Activated CD4-positive, alpha-beta T cell treated with anti-CD3 and anti-CD28 coated beads, Interleukin-2, amount 10 ng/mL, durations not matched to agents 7 days and 5 days (primary cell): ENCODE results near the gene TBC1D1. TPM values are rescaled to one million over a fixed set of nuclear protein-coding genes. Genes with fewer than 3 reads are reported as not detected.
A peak's percentile ranks its signal among the peaks of the same experiment; 100 is the strongest.

Source experiments
- CTCF ChIA-PET: fragments of 350-600 bp; sonication (Branson Sonifier 250); formaldehyde crosslinking; loops from one replicate; lab custom pipeline; 2021; ENCODE audit warnings: antibody characterized with exemption; lab: Charles Lee
- POLR2A ChIA-PET: fragments of 350-600 bp; sonication (Branson Sonifier 250); formaldehyde crosslinking; loops from one replicate; lab custom pipeline; 2021; ENCODE audit warnings: antibody characterized with exemption; lab: Charles Lee
- DNase-seq: peaks from one replicate; pipeline ENCODE4 v3.0.0-alpha.2; 2020
- H3K27ac Mint-ChIP-seq: one replicate; pipeline ENCODE4 v1.8.0; 2021; ENCODE audit warnings: mild to moderate bottlenecking, moderate library complexity, mixed read lengths
- H3K27me3 Mint-ChIP-seq: one replicate; pipeline ENCODE4 v1.8.0; 2021; ENCODE audit warnings: mixed read lengths
- H3K36me3 Mint-ChIP-seq: one replicate; pipeline ENCODE4 v1.8.0; 2021; ENCODE audit warnings: low read depth, mixed read lengths
- H3K4me1 Mint-ChIP-seq: one replicate; pipeline ENCODE4 v1.8.0; 2021; ENCODE audit warnings: mixed read lengths
- H3K4me3 Mint-ChIP-seq: one replicate; pipeline ENCODE4 v1.8.0; 2021; ENCODE audit warnings: mild to moderate bottlenecking, moderate library complexity, mixed read lengths
- H3K9me3 Mint-ChIP-seq: one replicate; pipeline ENCODE4 v1.8.0; 2021; ENCODE audit warnings: mixed read lengths
- total RNA-seq, 2 experiments: library from RNA; stranded (reverse); gene quantifications; one replicate each; pipeline ENCODE4 v1.2.3, GENCODE V29; 2021

TBC1D1 gene
- total RNA-seq, 2 experiments from 2014 or later = 73.9 to 99.1 TPM

- no peak overlapping the region for H3K27ac Mint-ChIP-seq
- POLR2A ChIA-PET = no interaction called here
- DNase-seq = no peak
- H3K4me1 Mint-ChIP-seq = peaks cover 13% of the 10 kb centered on the region
- CTCF ChIA-PET = interaction anchor here (1.0 to 2.1 kb wide), 4 partner anchors 9 to 24 kb away, joined by 3 to 7 read pairs (median 4); no protein-coding TSS in a partner anchor
- no peaks in the 10 kb centered on the region for H3K27me3 Mint-ChIP-seq
- H3K36me3 Mint-ChIP-seq = peaks cover 63% of the 10 kb centered on the region
- no peaks in the 10 kb centered on the region for H3K9me3 Mint-ChIP-seq
- H3K4me3 Mint-ChIP-seq = no peak overlapping the region
Observed at GRCh38 chr4:38095691-38096090, 204.8 kb downstream of the TBC1D1 start.

- Mint-ChIP-seq H3K27ac (no peak overlapping the region), H3K4me3 (no peak overlapping the region), H3K4me1 (peaks cover 4% of the 10 kb centered on the region), H3K9me3 (no peaks in the 10 kb centered on the region), H3K27me3 (no peaks in the 10 kb centered on the region), H3K36me3 (peaks cover 51% of the 10 kb centered on the region)
- POLR2A ChIA-PET = interaction anchor here (0.5 kb wide), 1 partner anchor 136 kb away, joined by 3 read pairs; no protein-coding TSS in a partner anchor
- DNase-seq = no peak
- CTCF ChIA-PET = interaction anchor here (1.0 to 1.4 kb wide), 2 partner anchors 16 kb away, joined by 4 to 5 read pairs; no protein-coding TSS in a partner anchor
Observed at GRCh38 chr4:38097818-38098217, 206.9 kb downstream of the TBC1D1 start.

GRCh38 chr4:38099020-38099600, 208.2 kb downstream of the TBC1D1 start:
- peaks cover 52% of the 10 kb centered on the region for H3K36me3 Mint-ChIP-seq
- H3K9me3 Mint-ChIP-seq = no peaks in the 10 kb centered on the region
- no peaks in the 10 kb centered on the region for H3K27me3 Mint-ChIP-seq
- peaks cover 4% of the 10 kb centered on the region for H3K4me1 Mint-ChIP-seq
- no peak overlapping the region for H3K4me3 Mint-ChIP-seq
- CTCF ChIA-PET = interaction anchor here (0.7 to 2.6 kb wide), 6 partner anchors 9 to 221 kb away, joined by 3 to 8 read pairs (median 4); no protein-coding TSS in a partner anchor
- POLR2A ChIA-PET = no interaction called here
- H3K27ac Mint-ChIP-seq = no peak overlapping the region
- no peak for DNase-seq

- no peak for DNase-seq
- Mint-ChIP-seq H3K4me1 (peaks cover 5% of the 10 kb centered on the region), H3K27me3 (no peaks in the 10 kb centered on the region), H3K4me3 (no peak overlapping the region), H3K27ac (no peak overlapping the region), H3K9me3 (no peaks in the 10 kb centered on the region), H3K36me3 (peaks cover 49% of the 10 kb centered on the region)
- POLR2A ChIA-PET = no interaction called here
- CTCF ChIA-PET = interaction anchor here (0.9 to 2.6 kb wide), 3 partner anchors 10 to 220 kb away, joined by 3 to 8 read pairs (median 3); no protein-coding TSS in a partner anchor
Observed at GRCh38 chr4:38099908-38100407, 209.1 kb downstream of the TBC1D1 start.

GRCh38 chr4:38100474-38101255, 209.8 kb downstream of the TBC1D1 start:
- DNase-seq = no peak
- Mint-ChIP-seq H3K4me1 (peaks cover 11% of the 10 kb centered on the region), H3K4me3 (no peak overlapping the region), H3K36me3 (peaks cover 50% of the 10 kb centered on the region), H3K27me3 (no peaks in the 10 kb centered on the region), H3K27ac (no peak overlapping the region), H3K9me3 (no peaks in the 10 kb centered on the region)
- POLR2A ChIA-PET = no interaction called here
- CTCF ChIA-PET = interaction anchor here (0.7 to 2.6 kb wide), 5 partner anchors 11 to 219 kb away, joined by 3 to 8 read pairs (median 3); no protein-coding TSS in a partner anchor

GRCh38 chr4:38101563-38101962, 210.7 kb downstream of the TBC1D1 start:
- Mint-ChIP-seq H3K4me1 (peaks cover 16% of the 10 kb centered on the region), H3K4me3 (no peak overlapping the region), H3K27ac (no peak overlapping the region), H3K36me3 (peaks cover 50% of the 10 kb centered on the region), H3K9me3 (no peaks in the 10 kb centered on the region), H3K27me3 (no peaks in the 10 kb centered on the region)
- DNase-seq = no peak
- ChIA-PET POLR2A (no interaction called here), CTCF (interaction anchor here (0.7 to 2.6 kb wide), 4 partner anchors 10 to 23 kb away, joined by 3 to 8 read pairs (median 3); no protein-coding TSS in a partner anchor)

GRCh38 chr4:38102957-38103588, 212.2 kb downstream of the TBC1D1 start:
- CTCF ChIA-PET = no interaction called here
- no peak for DNase-seq
- Mint-ChIP-seq H3K4me3 (no peak overlapping the region), H3K9me3 (no peaks in the 10 kb centered on the region), H3K27ac (no peak overlapping the region), H3K36me3 (peaks cover 56% of the 10 kb centered on the region), H3K4me1 (peaks cover 19% of the 10 kb centered on the region), H3K27me3 (no peaks in the 10 kb centered on the region)
- POLR2A ChIA-PET = interaction anchor here (0.6 kb wide), 1 partner anchor 26 kb away, joined by 3 read pairs; no protein-coding TSS in a partner anchor

- Mint-ChIP-seq H3K36me3 (peaks cover 64% of the 10 kb centered on the region), H3K9me3 (no peaks in the 10 kb centered on the region), H3K4me1 (peaks cover 15% of the 10 kb centered on the region), H3K4me3 (no peak overlapping the region), H3K27ac (no peak overlapping the region), H3K27me3 (no peaks in the 10 kb centered on the region)
- ChIA-PET CTCF (interaction anchor here (1.9 kb wide), 1 partner anchor 11 kb away, joined by 7 read pairs; no protein-coding TSS in a partner anchor), POLR2A (no interaction called here)
- no peak for DNase-seq
Observed at GRCh38 chr4:38105475-38106220, 214.8 kb downstream of the TBC1D1 start.

- Mint-ChIP-seq H3K4me1 (peaks cover 15% of the 10 kb centered on the region), H3K9me3 (no peaks in the 10 kb centered on the region), H3K27me3 (no peaks in the 10 kb centered on the region), H3K36me3 (peaks cover 65% of the 10 kb centered on the region), H3K27ac (no peak overlapping the region), H3K4me3 (no peak overlapping the region)
- CTCF ChIA-PET = interaction anchor here (1.9 kb wide), 1 partner anchor 12 kb away, joined by 7 read pairs; no protein-coding TSS in a partner anchor
- POLR2A ChIA-PET = no interaction called here
- no peak for DNase-seq
Observed at GRCh38 chr4:38106311-38106710, 215.4 kb downstream of the TBC1D1 start.

GRCh38 chr4:38106886-38107514, 216.1 kb downstream of the TBC1D1 start:
- H3K27me3 Mint-ChIP-seq = no peaks in the 10 kb centered on the region
- POLR2A ChIA-PET = no interaction called here
- peaks cover 62% of the 10 kb centered on the region for H3K36me3 Mint-ChIP-seq
- H3K27ac Mint-ChIP-seq = peak overlapping the region; percentile 32
- DNase-seq = no peak
- H3K4me3 Mint-ChIP-seq = no peak overlapping the region
- no peaks in the 10 kb centered on the region for H3K9me3 Mint-ChIP-seq
- peaks cover 15% of the 10 kb centered on the region for H3K4me1 Mint-ChIP-seq
- CTCF ChIA-PET = no interaction called here

- Mint-ChIP-seq H3K27me3 (no peaks in the 10 kb centered on the region), H3K27ac (no peak overlapping the region), H3K4me3 (no peak overlapping the region), H3K9me3 (no peaks in the 10 kb centered on the region), H3K36me3 (peaks cover 61% of the 10 kb centered on the region), H3K4me1 (peaks cover 15% of the 10 kb centered on the region)
- DNase-seq = no peak
- ChIA-PET CTCF (interaction anchor here (1.0 kb wide), 1 partner anchor 18 kb away, joined by 3 read pairs; no protein-coding TSS in a partner anchor), POLR2A (no interaction called here)
Observed at GRCh38 chr4:38107818-38108217, 216.9 kb downstream of the TBC1D1 start.
